A673 (cell line): ENCODE measurements around the gene RIPOR3.

ENCODE experiments used
- CTCF ChIP-seq: fragments of 300-800, 200-600 bp; sonication (generic); conservative IDR thresholded peaks from 2 replicates; pipeline ENCODE4 v1.5.1; 2017; ENCODE audit warnings: low read depth, mild to moderate bottlenecking, antibody characterized with exemption, low read length, moderate library complexity, mixed read lengths
- EZH2 ChIP-seq: fragments of 200-600 bp; sonication (generic); IDR thresholded peaks from 2 replicates; pipeline ENCODE4 v1.6.1; 2017; ENCODE audit warnings: borderline replicate concordance, low read depth, mild to moderate bottlenecking, mixed read lengths, antibody characterized with exemption, low read length; ENCODE audit not compliant: poor library complexity, severe bottlenecking

- no peak for TF ChIP-seq CTCF
- TF ChIP-seq EZH2: no peak
Observed at GRCh38 chr20:50715694-50716093, 24.4 kb upstream of the RIPOR3 start.
